GM19351 (cell line): ENCODE results near the gene KRTAP29-1.

Experiments used
- ATAC-seq: cut with Tn5 transposase; IDR thresholded peaks from one replicate; pipeline ENCODE4 v1.9.1; 2021; ENCODE audit warnings: mild to moderate bottlenecking, moderate library complexity; ENCODE audit not compliant: unreplicated experiment

KRTAP29-1 gene

GRCh38 chr17:41328207-41328606, 25.6 kb upstream of the KRTAP29-1 start:
- no peak for ATAC-seq

GRCh38 chr17:41327411-41328120, 24.9 kb upstream of the KRTAP29-1 start:
- no peak for ATAC-seq

- no peak for ATAC-seq
Observed at GRCh38 chr17:41326173-41327145, 23.8 kb upstream of the KRTAP29-1 start.

GRCh38 chr17:41325611-41326010, 23.0 kb upstream of the KRTAP29-1 start:
- no peak for ATAC-seq

GRCh38 chr17:41325126-41325525, 22.5 kb upstream of the KRTAP29-1 start:
- ATAC-seq, result no peak

- no peak for ATAC-seq
Observed at GRCh38 chr17:41324180-41325075, 21.8 kb upstream of the KRTAP29-1 start.

- no peak for ATAC-seq
Observed at GRCh38 chr17:41322903-41323895, 20.5 kb upstream of the KRTAP29-1 start.

- ATAC-seq, result no peak
Observed at GRCh38 chr17:41322094-41322902, 19.6 kb upstream of the KRTAP29-1 start.

- ATAC-seq, result no peak
Observed at GRCh38 chr17:41318231-41318630, 15.6 kb upstream of the KRTAP29-1 start.

- ATAC-seq, result no peak
Observed at GRCh38 chr17:41315814-41316445, 13.3 kb upstream of the KRTAP29-1 start.

GRCh38 chr17:41315204-41315794, 12.6 kb upstream of the KRTAP29-1 start, which contains the start of gene KRTAP17-1:
Gene KRTAP17-1 (minus strand): TSS chr17:41315710. CDS start chr17:41315650, 60 bp downstream.
- ATAC-seq, result no peak

- ATAC-seq, result no peak
Observed at GRCh38 chr17:41311111-41311510, 8.5 kb upstream of the KRTAP29-1 start.

GRCh38 chr17:41308918-41309359, 6.3 kb upstream of the KRTAP29-1 start, which contains the start of gene KRTAP16-1:
Gene KRTAP16-1 (minus strand): TSS chr17:41309309. CDS start chr17:41309253, 56 bp downstream.
- no peak for ATAC-seq

- ATAC-seq, result no peak
Observed at GRCh38 chr17:41308251-41308917, 5.7 kb upstream of the KRTAP29-1 start.

- ATAC-seq, result no peak
Observed at GRCh38 chr17:41307647-41308046, 5.0 kb upstream of the KRTAP29-1 start.

- ATAC-seq, result no peak
Observed at GRCh38 chr17:41304091-41304490, 1.4 kb upstream of the KRTAP29-1 start.

GRCh38 chr17:41302981-41303380, 330 bp upstream of the KRTAP29-1 start:
- ATAC-seq, result no peak
